HepG2 (cell line): ENCODE data around the gene CNTROB. TPM values are rescaled to one million over a fixed set of nuclear protein-coding genes. Genes with fewer than 3 reads are reported as not detected.

Experiments used
- ATAC-seq: fragments of 200-7000 bp; cut with Tn5 transposase; 3 replicates; pipeline ENCODE4 v1.9.1; 2020; ENCODE audit warnings: mild to moderate bottlenecking, moderate library complexity
- BruUV-seq: library from RNA; stranded (reverse); fragments of 400-500 nt; replicated peaks from 2 replicates; lab custom pipeline; 2021; lab: Mats Ljungman, UMichigan
- CTCF ChIA-PET: fragments of 300-600 bp; formaldehyde crosslinking; extraction: SDS; loops from one replicate; lab custom pipeline; 2021; ENCODE audit warnings: low total read pairs, inconsistent platforms, low intra/inter-chr PET ratio; lab: Yijun Ruan, JAX
- POLR2A ChIA-PET: fragments of 350-600 bp; sonication (Branson Sonifier 250); formaldehyde crosslinking; loops from one replicate; lab custom pipeline; 2020; ENCODE audit warnings: antibody characterized with exemption, inconsistent platforms; lab: Yijun Ruan, JAX
- DNase-seq: peaks from one replicate; pipeline ENCODE4 v3.0.0-alpha.2; 2015; ENCODE audit warnings: low spot score
- FAIRE-seq: peaks from 3 replicates; lab custom pipeline; 2011; peaks lifted over from hg19 to GRCh38; lab: Jason Lieb, UNC
- H2AFZ ChIP-seq: one replicate; pipeline ENCODE4 v1.6.1; 2011; ENCODE audit warnings: low read length, inconsistent platforms
- H3K27ac ChIP-seq: fragments of 300-600 bp; 3 replicates; pipeline ENCODE4 v1.8.0; 2011; ENCODE audit warnings: mixed run types, mild to moderate bottlenecking, mixed read lengths, low read length, inconsistent platforms; ENCODE audit not compliant: insufficient read depth; ENCODE audit errors: extremely low read length
- H3K27me3 ChIP-seq, 2 experiments: fragments of 200-600 bp in 1 of 2; 2 replicates in 1 of 2; 3 replicates in 1 of 2; pipeline versions ENCODE4 v1.6.0 to v1.8.0; 2011; ENCODE audit warnings: low read length in 2 of 2, mild to moderate bottlenecking in 2 of 2, moderate library complexity in 2 of 2, inconsistent platforms in 1 of 2; ENCODE audit not compliant: insufficient read depth in 2 of 2, control insufficient read depth in 1 of 2
- H3K36me3 ChIP-seq, 2 experiments: fragments of 200-600 bp in 1 of 2; replicated peaks in 1 of 2; 2 replicates in 1 of 2; 3 replicates in 1 of 2; pipeline versions ENCODE4 v1.5.1 to v1.8.0; 2011; ENCODE audit warnings: low read length in 2 of 2, inconsistent platforms in 1 of 2; ENCODE audit not compliant: insufficient read depth in 2 of 2, control insufficient read depth in 1 of 2
- H3K4me1 ChIP-seq: 2 replicates; pipeline ENCODE4 v1.5.1; 2012; ENCODE audit warnings: low read length, inconsistent platforms; ENCODE audit not compliant: insufficient read depth
- H3K4me2 ChIP-seq: 2 replicates; pipeline ENCODE4 v1.6.0; 2011; ENCODE audit warnings: low read depth, low read length, inconsistent platforms
- H3K4me3 ChIP-seq, 3 experiments: fragments of 200-600 bp in 1 of 3; sonication (generic), shearing (Covaris generic) in 1 of 3; replicated peaks in 1 of 3; 2 replicates each; pipeline ENCODE4 v1.5.1; 2011 to 2016; ENCODE audit warnings: low read length in 3 of 3, inconsistent platforms in 2 of 3, low read depth in 2 of 3, mild to moderate bottlenecking in 2 of 3, control low read depth in 1 of 3, mixed read lengths in 1 of 3; ENCODE audit not compliant: insufficient read depth in 1 of 3
- H3K79me2 ChIP-seq: one replicate; pipeline ENCODE4 v1.6.1; 2011; ENCODE audit warnings: low read length, inconsistent platforms; ENCODE audit not compliant: insufficient read depth
- H3K9ac ChIP-seq: 2 replicates; pipeline ENCODE4 v1.6.0; 2011; ENCODE audit warnings: mild to moderate bottlenecking, low read depth, low read length, inconsistent platforms; ENCODE audit not compliant: insufficient read depth
- H3K9me3 ChIP-seq: 2 replicates; pipeline ENCODE4 v1.5.1; 2012; ENCODE audit warnings: mild to moderate bottlenecking, low read length
- H4K20me1 ChIP-seq: 2 replicates; pipeline ENCODE4 v1.6.0; 2011; ENCODE audit warnings: inconsistent platforms, mild to moderate bottlenecking, low read length, moderate library complexity; ENCODE audit not compliant: insufficient read depth
- MEIS2 ChIP-seq: sonication (generic); formaldehyde crosslinking; IDR thresholded peaks from 2 replicates; pipeline ENCODE4 v1.9.0; 2021; ENCODE audit warnings: mild to moderate bottlenecking, missing genetic modification reagents
- REPIN1 ChIP-seq: sonication (generic); formaldehyde crosslinking; IDR thresholded peaks from 2 replicates; pipeline ENCODE4 v1.8.0; 2022; ENCODE audit warnings: missing genetic modification reagents, low read depth, mild to moderate bottlenecking, borderline replicate concordance
- TOE1 ChIP-seq: sonication (generic); formaldehyde crosslinking; IDR thresholded peaks from 2 replicates; pipeline ENCODE4 v1.4.0; 2020; ENCODE audit warnings: mild to moderate bottlenecking, missing genetic modification reagents
- ZNF530 ChIP-seq: sonication (generic); formaldehyde crosslinking; IDR thresholded peaks from 2 replicates; pipeline ENCODE4 v1.5.0; 2020; ENCODE audit warnings: low read depth, mild to moderate bottlenecking, missing genetic modification reagents
- ZNF564 ChIP-seq: sonication (generic); formaldehyde crosslinking; IDR thresholded peaks from 2 replicates; pipeline ENCODE4 v1.8.1; 2023; ENCODE audit warnings: mild to moderate bottlenecking, missing genetic modification reagents
- ZNF678 ChIP-seq: sonication (generic); formaldehyde crosslinking; IDR thresholded peaks from 2 replicates; pipeline ENCODE4 v1.4.0; 2020; ENCODE audit warnings: mild to moderate bottlenecking, missing genetic modification reagents
- WGBS: methylation state at CpG from one replicate; pipeline ENCODE4 v1.1.6; 2017; ENCODE audit warnings: low lambda C conversion rate; 5-methylcytosine and 5-hydroxymethylcytosine counted together
- in situ Hi-C: cut with HindIII; loops from 2 replicates; pipeline ENCODE4 v1.10.0; 2017; ENCODE audit warnings: low pct_unique_long_range_greater_than_20kb; ENCODE audit not compliant: extremely low pct_ligation_motif_present
- intact Hi-C: fragments of 100-400 bp; cut with micrococcal nuclease; formaldehyde crosslinking; loops from one replicate; pipeline ENCODE4 v1.10.0; 2022; ENCODE audit not compliant: unreplicated experiment
- polyA plus RNA-seq, 8 experiments: library from polyadenylated mRNA; depleted of rRNA in 3 of 8; stranded (reverse) in 7 of 8; unstranded in 1 of 8; fragments of >200 nt; fragmentation: Illumina TruSeq in 4 of 8; extraction: Trizol in 4 of 8; gene quantifications; 2 replicates each; pipeline versions ENCODE4 v1.2.1 to v1.2.3, GENCODE V29; 2011 to 2016; ENCODE audit warnings: low read depth in 4 of 8, missing spikeins in 1 of 8, mixed read lengths in 1 of 8; ENCODE audit not compliant: insufficient read depth in 1 of 8
- total RNA-seq, 5 experiments: library from RNA; depleted of rRNA; stranded (reverse); fragments of >200 nt; fragmentation: Illumina TruSeq; extraction: Trizol; gene quantifications; 2 replicates each; pipeline ENCODE4 v1.2.3, GENCODE V29; 2016; ENCODE audit warnings: low read depth in 1 of 5
- TF ChIP-seq, protein P1 (sequence below): sonication (generic); formaldehyde crosslinking; IDR thresholded peaks from 2 replicates; pipeline ENCODE4 v1.4.0; 2020; ENCODE audit warnings: missing genetic modification reagents
- TF ChIP-seq, protein P2 (sequence below): sonication (generic); formaldehyde crosslinking; IDR thresholded peaks from 2 replicates; pipeline ENCODE4 v1.4.0; 2020; ENCODE audit warnings: mild to moderate bottlenecking, missing genetic modification reagents
- TF ChIP-seq, protein P3 (sequence below): sonication (generic); formaldehyde crosslinking; IDR thresholded peaks from 2 replicates; pipeline ENCODE4 v1.8.1; 2023; ENCODE audit warnings: mild to moderate bottlenecking, missing genetic modification reagents, borderline replicate concordance

CNTROB gene
- total and polyA plus RNA-seq, 2 of the 13 experiments (the other 11 are each of a cell fraction or from before 2014, with no cell fraction given), result 21.2 to 24.1 TPM

DNA sequence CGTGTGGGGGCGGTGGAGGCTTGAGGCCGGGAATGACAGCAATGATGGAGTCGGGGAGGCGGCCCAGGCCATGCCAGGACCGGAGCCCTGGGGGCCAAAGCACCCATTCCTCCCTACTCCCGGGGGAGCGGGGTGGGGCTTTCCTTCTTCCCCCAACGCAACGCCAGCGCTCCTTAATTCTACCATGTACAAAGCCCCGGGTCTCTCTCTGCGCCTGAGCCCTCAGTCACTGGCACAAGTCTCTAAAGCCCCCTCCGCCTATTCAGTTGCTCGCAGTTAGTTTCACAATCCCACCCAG is 15.7 kb upstream of the CNTROB start:
- in situ Hi-C loops (no loop called here), intact Hi-C loops (no loop called here)
- 86% methylated on average over 13 of the region's 15 CpGs for WGBS
- no peak for TF ChIP-seq MEIS2 (CRISPR knock-in tag)
- no peak for TF ChIP-seq ZNF564 (CRISPR knock-in tag)
- TF ChIP-seq REPIN1 (CRISPR knock-in tag), result no peak
- TF ChIP-seq TOE1 (CRISPR knock-in tag), result no peak
- DNase-seq (no peak), FAIRE-seq (no peak), ATAC-seq (no peak)
- no peak overlapping the region; the same call in 1 of the 2 replicates for H3K4me2 ChIP-seq
- peaks cover 22% of the 10 kb centered on the region for H3K4me1 ChIP-seq
- H3K36me3 ChIP-seq, result no peaks in the 10 kb centered on the region
- peaks cover 0 to 3% of the 10 kb centered on the region in 2 experiments; a peak in 1 of 5 replicates for H3K27me3 ChIP-seq
- H3K27ac ChIP-seq, result no peak overlapping the region
- POLR2A ChIA-PET, result interaction anchor here (0.5 to 4.5 kb wide), 8 partner anchors 10 to 294 kb away, joined by 3 to 27 read pairs (median 4); partner anchors contain the start of genes AURKB, CNTROB, NAA38 and TRAPPC1
- H4K20me1 ChIP-seq, result no peaks in the 10 kb centered on the region
- no peak overlapping the region for H3K9ac ChIP-seq
- CTCF ChIA-PET, result interaction anchor here (4.6 kb wide), 1 partner anchor 74 kb away, joined by 70 read pairs; no protein-coding TSS in a partner anchor
- H2AFZ ChIP-seq, result no peak overlapping the region
- BruUV-seq, result no TSS peak
- H3K9me3 ChIP-seq, result no peaks in the 10 kb centered on the region
- no peaks in the 10 kb centered on the region for H3K79me2 ChIP-seq
- peak overlapping the region in 1 of 3 experiments; percentile 62; a peak in 1 of 6 replicates for H3K4me3 ChIP-seq

DNA sequence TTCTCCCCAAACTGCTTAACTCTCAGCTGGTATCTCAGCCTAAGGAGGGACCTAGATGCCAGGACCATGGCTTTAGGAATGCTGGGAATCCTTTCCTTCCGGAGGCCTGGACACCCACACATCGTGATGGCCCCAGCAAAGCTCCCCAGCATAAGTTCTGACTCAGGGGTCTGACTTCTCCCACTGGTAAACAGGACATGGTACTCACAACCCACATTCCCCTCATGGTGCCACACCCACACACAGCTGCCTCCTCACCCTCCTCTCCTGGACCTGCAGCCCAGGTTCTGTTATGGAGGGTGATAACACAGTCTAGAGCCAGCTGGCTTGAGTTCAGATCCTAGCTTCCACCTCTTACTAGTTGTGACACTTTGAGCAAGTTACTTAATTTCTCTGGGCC is 15.2 kb upstream of the CNTROB start:
- POLR2A ChIA-PET, result interaction anchor here (0.8 to 4.5 kb wide), 4 partner anchors 15 to 84 kb away, joined by 3 to 27 read pairs (median 4); partner anchors contain the start of genes CNTROB, NAA38 and TRAPPC1
- no peak overlapping the region for H2AFZ ChIP-seq
- TF ChIP-seq, protein P1, sequence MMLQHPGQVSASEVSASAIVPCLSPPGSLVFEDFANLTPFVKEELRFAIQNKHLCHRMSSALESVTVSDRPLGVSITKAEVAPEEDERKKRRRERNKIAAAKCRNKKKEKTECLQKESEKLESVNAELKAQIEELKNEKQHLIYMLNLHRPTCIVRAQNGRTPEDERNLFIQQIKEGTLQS, result no peak
- TF ChIP-seq, protein P2, sequence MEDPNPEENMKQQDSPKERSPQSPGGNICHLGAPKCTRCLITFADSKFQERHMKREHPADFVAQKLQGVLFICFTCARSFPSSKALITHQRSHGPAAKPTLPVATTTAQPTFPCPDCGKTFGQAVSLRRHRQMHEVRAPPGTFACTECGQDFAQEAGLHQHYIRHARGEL (CRISPR knock-in tag), result no peak
- TF ChIP-seq, protein P3, sequence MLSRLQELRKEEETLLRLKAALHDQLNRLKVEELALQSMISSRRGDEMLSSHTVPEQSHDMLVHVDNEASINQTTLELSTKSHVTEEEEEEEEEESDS (CRISPR knock-in tag), result no peak
- no peak for TF ChIP-seq ZNF678 (CRISPR knock-in tag)
- TF ChIP-seq ZNF530 (CRISPR knock-in tag), result no peak

More for the DNA sequence above, 15.2 kb upstream of the CNTROB start:
- H4K20me1 ChIP-seq, result no peaks in the 10 kb centered on the region
- DNase-seq (peak; percentile 5), ATAC-seq (peak; percentile 26; the same call in 1 of the 3 replicates), FAIRE-seq (no peak)
- H3K4me2 ChIP-seq, result no peak overlapping the region
- no peaks in the 10 kb centered on the region for H3K79me2 ChIP-seq
- in situ Hi-C loops (no loop called here), intact Hi-C loops (no loop called here)
- BruUV-seq, result no TSS peak
- H3K36me3 ChIP-seq, result no peaks in the 10 kb centered on the region
- H3K9ac ChIP-seq, result no peak overlapping the region
- WGBS, result 49% methylated on average over 2 of the region's 2 CpGs
- H3K27ac ChIP-seq, result no peak overlapping the region
- H3K4me1 ChIP-seq, result peaks cover 22% of the 10 kb centered on the region
- CTCF ChIA-PET, result no interaction called here
- peaks cover 0 to 3% of the 10 kb centered on the region in 2 experiments; a peak in 1 of 5 replicates for H3K27me3 ChIP-seq
- H3K9me3 ChIP-seq, result no peaks in the 10 kb centered on the region
- no peak overlapping the region for H3K4me3 ChIP-seq
